ENCODE data around the gene MAGEA8.
"Not testable (repeated sequence)": the region's sequence is repeated elsewhere in the genome, so short reads cannot be mapped to it uniquely, and the experiment has no call there.

The MAGEA8 gene

GRCh38 chrX:149908308-149908707 is 27.3 kb downstream of the MAGEA8 start:
- DNase-seq: no peak

DNA sequence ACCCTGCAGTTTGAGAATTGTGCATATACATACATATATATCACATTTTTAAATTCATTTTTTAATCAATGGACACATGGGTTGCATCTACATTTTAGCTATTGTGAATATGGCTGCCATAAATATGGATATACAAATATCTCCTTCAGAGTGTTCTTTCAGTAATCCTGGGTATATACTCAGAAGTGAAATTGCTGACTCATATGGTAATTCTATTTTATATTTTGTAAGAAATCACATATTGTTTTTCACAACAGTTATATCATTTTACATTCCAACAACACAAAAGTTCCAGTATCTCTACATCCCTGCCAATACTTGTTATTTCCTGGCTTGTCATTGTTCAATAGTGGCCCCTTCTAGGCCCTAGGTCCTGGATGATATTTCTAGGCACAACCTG is 27.7 kb downstream of the MAGEA8 start:
- DNase-seq: no peak

GRCh38 chrX:149909324-149910177 is 28.6 kb downstream of the MAGEA8 start:
- no peak for DNase-seq

DNA sequence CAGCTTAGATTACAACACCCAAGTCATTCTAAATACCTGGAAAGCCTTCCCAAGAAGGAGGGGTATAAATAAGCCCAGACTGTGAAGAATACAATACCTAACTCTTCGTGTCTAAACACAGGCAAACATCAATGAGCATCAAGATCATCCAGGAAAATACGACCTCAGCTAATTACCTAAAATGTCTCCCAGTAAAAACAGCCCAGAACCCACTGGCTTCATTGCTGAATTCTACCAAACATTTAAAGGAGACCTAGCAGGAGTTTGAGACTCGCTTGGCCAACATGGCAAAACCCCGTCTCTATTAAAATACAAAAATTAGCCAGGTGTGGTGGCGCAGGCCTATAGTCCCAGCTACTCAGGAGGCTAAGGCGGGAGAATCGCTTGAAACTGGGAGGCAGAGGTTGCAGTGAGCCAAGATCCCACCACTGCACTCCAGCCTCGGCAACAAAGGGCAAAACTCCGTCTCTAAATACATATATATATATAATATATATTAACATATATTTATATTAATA is 29.3 kb downstream of the MAGEA8 start:
- no peak for DNase-seq

DNA sequence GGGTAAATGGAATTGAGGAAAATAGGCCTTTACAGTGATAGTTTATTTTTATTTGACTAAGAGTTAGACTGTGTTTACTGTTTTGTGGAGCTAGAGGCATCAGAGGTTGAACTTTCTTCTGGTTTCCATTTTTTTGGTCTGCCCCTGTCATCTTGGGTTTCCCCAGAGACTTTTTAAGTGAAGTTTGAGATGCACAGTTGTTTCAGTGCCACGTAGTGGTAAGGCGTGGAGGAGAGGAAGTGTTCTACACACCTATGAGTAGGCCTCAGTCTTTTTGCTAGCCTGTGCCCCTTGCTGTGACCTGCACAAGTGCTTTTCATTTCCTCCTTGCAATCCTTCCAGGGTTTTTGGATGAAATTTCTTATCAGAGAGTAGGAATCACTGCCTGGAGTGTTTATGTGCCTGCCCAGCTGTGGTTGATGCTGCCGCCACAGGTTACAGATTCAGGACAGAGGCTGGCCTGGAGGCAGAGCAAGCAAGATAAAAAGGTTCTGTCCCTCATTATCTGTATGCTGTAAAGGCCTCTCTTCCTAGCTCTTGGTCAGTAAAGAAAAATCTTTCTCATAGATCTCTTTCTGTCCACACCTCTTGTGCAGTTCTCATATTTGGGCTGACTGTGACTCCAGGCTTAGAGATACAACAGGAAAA is 35.9 kb downstream of the MAGEA8 start:
- DNase-seq: peak in 1 of 2 donors; percentile 12

DNA sequence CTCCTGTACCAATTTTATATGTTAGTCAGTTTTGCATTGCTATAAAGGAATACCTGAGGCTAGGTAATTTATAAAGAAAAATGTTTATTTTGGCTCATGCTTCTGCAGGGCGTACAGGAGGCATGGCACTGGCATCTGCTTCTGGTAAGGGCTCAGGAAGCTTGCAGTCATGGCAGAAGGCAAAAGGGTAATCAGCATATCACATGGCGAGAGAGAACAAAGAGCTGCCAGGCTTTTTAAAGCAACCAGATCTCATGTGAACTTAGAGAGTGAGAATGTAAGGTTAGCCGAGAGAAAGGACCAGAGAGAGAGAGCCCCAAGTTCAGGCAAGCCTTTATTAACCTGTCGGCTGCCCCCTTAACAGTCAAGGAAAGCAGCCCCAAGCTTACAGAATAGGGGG is 42.9 kb downstream of the MAGEA8 start:
- DNase-seq: not testable (repeated sequence)

- DNase-seq: not testable (repeated sequence)
These were observed 43.5 kb downstream of the MAGEA8 start for GRCh38 chrX:149924434-149924833.

- not testable (repeated sequence) for DNase-seq
These were observed 46.4 kb downstream of the MAGEA8 start for GRCh38 chrX:149927245-149927963.

GRCh38 chrX:149927964-149928258 is 46.9 kb downstream of the MAGEA8 start:
- not testable (repeated sequence) for DNase-seq

DNA sequence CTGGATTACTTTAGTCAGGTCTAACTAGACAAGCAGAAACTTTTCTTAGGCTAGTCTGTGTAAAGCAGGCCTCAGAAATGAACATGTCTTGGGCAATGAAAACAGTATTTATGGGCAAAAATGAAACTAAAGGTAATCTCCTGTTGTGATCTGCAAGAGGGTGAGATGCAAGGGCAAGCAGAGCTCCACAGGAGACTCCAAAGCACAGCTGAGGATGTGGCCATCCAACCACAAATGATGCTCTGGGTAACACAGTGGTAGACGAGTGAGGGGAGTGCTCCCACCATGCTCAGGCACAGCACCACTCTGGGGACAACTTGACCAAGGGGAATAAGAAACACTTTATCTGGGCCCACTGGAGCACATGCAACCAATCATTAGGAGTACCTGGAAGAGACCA is 47.7 kb downstream of the MAGEA8 start:
- not testable (repeated sequence) for DNase-seq

GRCh38 chrX:149929400-149929799 is 48.4 kb downstream of the MAGEA8 start, which contains the start of gene HSFX4:
HSFX4 (plus strand) TSS chrX:149929573; CDS start chrX:149929645, 72 bp downstream.
- not testable (repeated sequence) for DNase-seq

GRCh38 chrX:149931355-149931754 is 50.4 kb downstream of the MAGEA8 start:
- DNase-seq: not testable (repeated sequence)

DNA sequence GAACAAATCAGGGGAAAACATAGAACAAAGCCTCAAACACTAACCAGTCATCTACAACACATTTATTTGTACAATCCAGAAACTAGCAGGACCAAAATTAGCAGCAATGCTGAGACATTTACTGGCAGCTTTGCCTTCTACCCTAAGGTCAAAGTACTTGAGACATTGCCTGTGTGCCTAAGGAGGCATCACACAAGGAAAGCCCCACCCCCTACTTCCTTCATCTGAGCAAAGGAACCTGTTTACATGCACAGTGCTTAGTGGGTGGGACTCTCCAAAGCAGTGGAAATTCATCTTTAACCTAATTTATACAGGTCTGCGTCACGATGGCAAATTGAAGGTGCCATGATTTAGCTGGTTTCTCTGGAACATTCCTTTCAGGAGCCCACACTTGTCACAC is 51.2 kb downstream of the MAGEA8 start:
- DNase-seq: not testable (repeated sequence)

DNA sequence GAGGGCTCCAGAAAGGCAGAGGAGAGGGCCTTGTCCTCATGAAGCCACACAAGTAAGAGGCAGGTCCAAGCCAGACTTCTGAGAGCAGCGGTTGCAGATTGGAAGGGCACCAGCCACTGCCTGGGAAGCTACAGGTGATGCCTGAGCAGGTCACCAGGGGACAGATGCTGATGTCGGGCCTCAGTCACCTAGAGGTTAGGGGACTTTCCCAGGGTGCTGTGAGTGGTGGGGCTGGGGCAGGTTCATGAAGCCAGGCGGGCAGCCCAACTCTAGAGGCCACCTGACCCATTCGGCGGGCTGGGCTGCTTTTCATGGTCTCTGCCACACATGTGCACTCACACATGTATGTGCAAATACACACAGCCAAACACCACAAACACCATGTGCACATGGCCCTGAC is 52.0 kb downstream of the MAGEA8 start:
- not testable (repeated sequence) for DNase-seq

DNA sequence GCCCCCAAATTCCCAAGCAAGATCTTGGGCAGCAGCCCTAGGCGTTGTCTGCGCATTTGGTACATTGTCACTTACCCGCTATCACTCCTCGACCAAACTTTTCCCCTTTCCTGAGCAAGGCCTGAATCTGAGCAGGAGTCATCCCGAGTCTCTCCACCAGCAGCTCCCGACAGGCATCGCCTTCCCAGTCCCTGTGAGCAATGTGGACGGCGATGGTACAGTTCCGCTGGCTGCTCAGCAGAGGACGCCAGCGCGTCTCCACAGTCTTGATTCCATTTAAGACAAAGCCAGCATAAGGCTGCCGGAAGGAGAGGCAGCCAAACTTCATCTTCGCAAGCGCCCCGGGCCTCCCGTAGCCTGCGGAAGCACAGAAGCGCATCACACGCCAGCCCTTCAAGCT is 52.6 kb downstream of the MAGEA8 start:
- DNase-seq: not testable (repeated sequence)
